ENCODE measurements around the gene MAP3K2. TPM values are rescaled to one million over a fixed set of nuclear protein-coding genes. Genes with fewer than 3 reads are reported as not detected.

MAP3K2 gene
- total and polyA plus RNA-seq, 2 of the 8 experiments (the other 6 are each of a cell fraction or from before 2014, with no cell fraction given), result 2.0 to 23.2 TPM

DNA sequence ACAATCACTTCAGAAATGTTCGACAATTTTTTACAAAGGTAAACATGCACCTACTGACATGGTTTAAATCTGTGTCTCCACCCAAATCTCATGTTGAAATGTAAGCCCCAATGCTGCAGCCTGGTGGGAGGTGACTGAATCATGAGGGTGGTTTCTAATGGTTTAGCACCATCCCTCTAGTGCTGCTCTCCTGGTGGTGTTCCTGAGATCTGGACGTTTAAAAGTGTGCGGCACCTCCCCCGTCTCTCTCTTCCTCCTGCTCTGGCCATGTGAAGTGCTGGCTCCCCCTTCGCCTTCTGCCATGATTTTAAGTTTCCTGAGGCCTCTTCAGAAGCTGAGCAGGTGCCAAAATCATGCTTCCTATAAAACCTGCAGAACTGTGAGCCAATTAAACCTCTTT, 28.3 kb downstream of the MAP3K2 start (continued):
- TF ChIP-seq POLR2AphosphoS5 (IDR thresholded peaks at IDR 0.05; ENCODE audit: low read depth, low read length) (no peak), POLR2A (IDR thresholded peaks at IDR 0.05; ENCODE audit: control extremely low read depth in 1 of 2, low read depth in 2 of 2, low read length in 2 of 2) (no peak), TAF7 (optimal IDR thresholded peaks at IDR 0.05; ENCODE audit: borderline replicate concordance, low read depth, low read length) (no peak), CHD2 (IDR thresholded peaks at IDR 0.05; ENCODE audit: low read length) (no peak), RFX5 (IDR thresholded peaks at IDR 0.05; ENCODE audit: borderline replicate concordance, low read depth, low read length) (no peak), TEAD4 (IDR thresholded peaks at IDR 0.05; ENCODE audit: low read depth, low read length) (no peak), SP2 (IDR thresholded peaks at IDR 0.05; ENCODE audit: low read length) (no peak), BACH1 (IDR thresholded peaks at IDR 0.05; ENCODE audit: low read length) (no peak), BRCA1 (IDR thresholded peaks at IDR 0.05; ENCODE audit: low read depth, low read length) (no peak), KDM1A (IDR thresholded peaks at IDR 0.05; ENCODE audit: borderline replicate concordance, low read length) (no peak)
- TF ChIP-seq, protein P1, sequence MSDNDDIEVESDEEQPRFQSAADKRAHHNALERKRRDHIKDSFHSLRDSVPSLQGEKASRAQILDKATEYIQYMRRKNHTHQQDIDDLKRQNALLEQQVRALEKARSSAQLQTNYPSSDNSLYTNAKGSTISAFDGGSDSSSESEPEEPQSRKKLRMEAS (IDR thresholded peaks at IDR 0.05), result no peak
